OCI-LY7 (cell line): ENCODE data around the gene RHOT2. TPM values are rescaled to one million over a fixed set of nuclear protein-coding genes. Genes with fewer than 3 reads are reported as not detected.

Experiments
- BruUV-seq: library from RNA; stranded (reverse); fragments of 400-500 nt; replicated peaks from 2 replicates; lab custom pipeline; 2021; lab: Mats Ljungman, UMichigan
- CTCF ChIA-PET: fragments of 300-600 bp; sonication (Branson Sonifier 250); formaldehyde crosslinking; loops from one replicate; lab custom pipeline; 2022; ENCODE audit warnings: antibody characterized with exemption; ENCODE audit not compliant: unreplicated experiment; lab: Charles Lee
- POLR2A ChIA-PET: fragments of 300-600 bp; sonication (Branson Sonifier 250); formaldehyde crosslinking; loops from one replicate; lab custom pipeline; 2022; ENCODE audit warnings: antibody characterized with exemption; lab: Charles Lee
- DNase-seq: peaks from one replicate; pipeline ENCODE4 v3.0.0-alpha.2; 2015; ENCODE audit warnings: low spot score
- H2AFZ ChIP-seq: fragments of 200-600 bp; sonication (generic), shearing (Covaris generic); 2 replicates; pipeline ENCODE4 v1.6.1; 2014; ENCODE audit warnings: mild to moderate bottlenecking, antibody characterized with exemption, low read length, moderate library complexity
- H3K27ac ChIP-seq: fragments of 200-600 bp; sonication (generic); 2 replicates; pipeline ENCODE4 v1.5.1; 2014; ENCODE audit warnings: mixed run types, low read depth, mild to moderate bottlenecking, moderate library complexity, low read length, inconsistent platforms; ENCODE audit not compliant: poor library complexity, severe bottlenecking
- H3K36me3 ChIP-seq: fragments of 200-600 bp; sonication (generic); 2 replicates; pipeline ENCODE4 v1.6.1; 2014; ENCODE audit warnings: mild to moderate bottlenecking, antibody characterized with exemption, low read length, moderate library complexity, mixed read lengths; ENCODE audit not compliant: insufficient read depth
- H3K4me1 ChIP-seq: fragments of 200-600 bp; sonication (generic); 2 replicates; pipeline ENCODE4 v1.5.1; 2014; ENCODE audit warnings: mild to moderate bottlenecking, low read length; ENCODE audit not compliant: insufficient read depth, poor library complexity, severe bottlenecking
- H3K4me2 ChIP-seq: fragments of 200-600 bp; sonication (generic); 2 replicates; pipeline ENCODE4 v1.6.1; 2014; ENCODE audit warnings: mild to moderate bottlenecking, low read length
- H3K4me3 ChIP-seq: fragments of 200-600 bp; sonication (generic); 2 replicates; pipeline ENCODE4 v1.5.1; 2014; ENCODE audit warnings: mild to moderate bottlenecking, low read depth, low read length; ENCODE audit not compliant: poor library complexity, severe bottlenecking
- H3K79me2 ChIP-seq: fragments of 200-600 bp; sonication (generic); 2 replicates; pipeline ENCODE4 v1.6.1; 2016; ENCODE audit warnings: low read depth, mild to moderate bottlenecking, low read length, moderate library complexity, mixed read lengths; ENCODE audit not compliant: insufficient read depth
- H3K9me2 ChIP-seq: fragments of 200-600 bp; sonication (generic); 2 replicates; pipeline ENCODE4 v1.6.1; 2016; ENCODE audit warnings: mild to moderate bottlenecking, low read length, mixed read lengths; ENCODE audit not compliant: insufficient read depth
- H3K9me3 ChIP-seq: fragments of 200-600 bp; sonication (generic); 2 replicates; pipeline ENCODE4 v1.6.1; 2014; ENCODE audit warnings: mild to moderate bottlenecking, mixed run types, low read length, mixed read lengths
- H4K20me1 ChIP-seq: fragments of 200-600 bp; sonication (generic); 2 replicates; pipeline ENCODE4 v1.6.1; 2014; ENCODE audit warnings: mild to moderate bottlenecking, antibody characterized with exemption, low read length, moderate library complexity, mixed read lengths; ENCODE audit not compliant: insufficient read depth
- CTCF ChIP-seq: fragments of 200-600 bp; sonication (generic); conservative IDR thresholded peaks from 2 replicates; pipeline ENCODE4 v1.5.1; 2014; ENCODE audit warnings: mild to moderate bottlenecking, antibody characterized with exemption, low read length, moderate library complexity, mixed read lengths
- EZH2phosphoT487 ChIP-seq: fragments of 200-600 bp; sonication (generic); IDR thresholded peaks from 2 replicates; pipeline ENCODE4 v1.6.1; 2018; ENCODE audit warnings: low read depth, borderline replicate concordance, mild to moderate bottlenecking, mixed run types, antibody characterized with exemption, low read length, moderate library complexity, mixed read lengths
- intact Hi-C: fragments of 100-400 bp; cut with micrococcal nuclease; formaldehyde crosslinking; loops from one replicate; pipeline ENCODE4 v1.10.0; 2022; ENCODE audit not compliant: unreplicated experiment
- total RNA-seq, 2 experiments: library from RNA; depleted of rRNA in 1 of 2; stranded (reverse); fragments of >200 nt in 1 of 2; shearing (Covaris generic) in 1 of 2; gene quantifications; 2 replicates each; pipeline ENCODE4 v1.2.3, GENCODE V29; 2014 to 2022

RHOT2 gene
- total RNA-seq, 2 experiments from 2014 or later: 133 to 136 TPM

- Histone ChIP-seq H3K4me2 (peak overlapping the region; percentile 96), H3K79me2 (peaks cover 25% of the 10 kb centered on the region; the same call in 1 of the 2 replicates), H3K36me3 (peaks cover 46% of the 10 kb centered on the region), H3K27ac (no peak overlapping the region), H3K9me3 (no peaks in the 10 kb centered on the region), H3K4me3 (peak overlapping the region; percentile 83), H2AFZ (no peak overlapping the region), H4K20me1 (peaks cover 5% of the 10 kb centered on the region; the same call in 1 of the 2 replicates), H3K4me1 (peaks cover 34% of the 10 kb centered on the region), H3K9me2 (no peaks in the 10 kb centered on the region)
- no TSS peak for BruUV-seq
- CTCF ChIA-PET: no interaction called here
- POLR2A ChIA-PET: no interaction called here
- TF ChIP-seq CTCF (no peak), EZH2phosphoT487 (no peak)
- intact Hi-C loops: loop anchor here (5.0 kb wide), 1 partner anchor 40 kb away; the partner anchor contains the start of gene ANTKMT
- no peak for DNase-seq
Measured at GRCh38 chr16:682493-683395, 14.8 kb downstream of the RHOT2 start.

- no peaks in the 10 kb centered on the region for H3K9me3 ChIP-seq
- peaks cover 34% of the 10 kb centered on the region for H3K4me1 ChIP-seq
- no TSS peak for BruUV-seq
- no peak overlapping the region for H2AFZ ChIP-seq
- TF ChIP-seq CTCF (no peak), EZH2phosphoT487 (no peak)
- H3K27ac ChIP-seq: peak overlapping the region; percentile 33
- POLR2A ChIA-PET: no interaction called here
- intact Hi-C loops: loop anchor here (5.0 kb wide), 1 partner anchor 39 kb away; the partner anchor contains the start of gene ANTKMT
- H3K4me3 ChIP-seq: peak overlapping the region; percentile 83
- H3K9me2 ChIP-seq: no peaks in the 10 kb centered on the region
- peak overlapping the region; percentile 96 for H3K4me2 ChIP-seq
- H3K79me2 ChIP-seq: peaks cover 25% of the 10 kb centered on the region; the same call in 1 of the 2 replicates
- H3K36me3 ChIP-seq: peaks cover 46% of the 10 kb centered on the region
- H4K20me1 ChIP-seq: peaks cover 5% of the 10 kb centered on the region; the same call in 1 of the 2 replicates
- CTCF ChIA-PET: no interaction called here
- no peak for DNase-seq
Measured at GRCh38 chr16:683396-684070, 15.6 kb downstream of the RHOT2 start.
